ENCODE results near the gene LGALS7.

The LGALS7 gene

GRCh38 chr19:38744874-38745273, 28.4 kb downstream of the LGALS7 start:
- in situ Hi-C loops (cut with HindIII; ENCODE audit: low pct_ligation_motif_present, low pct_unique_long_range_greater_than_20kb, low sequenced_read_pairs) = no loop called here
- DNase-seq = no peak

- DNase-seq = no peak
- in situ Hi-C loops (cut with HindIII; ENCODE audit: low pct_ligation_motif_present, low pct_unique_long_range_greater_than_20kb, low sequenced_read_pairs) = no loop called here
Measured at GRCh38 chr19:38744298-38744681, 29.0 kb downstream of the LGALS7 start, which contains the start of gene CAPN12. Gene CAPN12 (minus strand): TSS chr19:38744474. CDS start chr19:38744165, 309 bp downstream.

GRCh38 chr19:38743394-38744297, 29.7 kb downstream of the LGALS7 start:
- DNase-seq = no peak
- in situ Hi-C loops (cut with HindIII; ENCODE audit: low pct_ligation_motif_present, low pct_unique_long_range_greater_than_20kb, low sequenced_read_pairs) = no loop called here

- in situ Hi-C loops (cut with HindIII; ENCODE audit: low pct_ligation_motif_present, low pct_unique_long_range_greater_than_20kb, low sequenced_read_pairs) = no loop called here
Measured at GRCh38 chr19:38742906-38743305, 30.4 kb downstream of the LGALS7 start.

GRCh38 chr19:38742296-38742695, 31.0 kb downstream of the LGALS7 start:
- no peak for DNase-seq
- in situ Hi-C loops (cut with HindIII; ENCODE audit: low pct_ligation_motif_present, low pct_unique_long_range_greater_than_20kb, low sequenced_read_pairs) = no loop called here

More at GRCh38 chr19:38742906-38743305, 30.4 kb downstream of the LGALS7 start:
- no peak for DNase-seq

GRCh38 chr19:38741670-38742069, 31.6 kb downstream of the LGALS7 start:
- DNase-seq = no peak

GRCh38 chr19:38740932-38741331, 32.4 kb downstream of the LGALS7 start:
- in situ Hi-C loops (cut with HindIII; ENCODE audit: low pct_ligation_motif_present, low pct_unique_long_range_greater_than_20kb, low sequenced_read_pairs) = no loop called here

More at GRCh38 chr19:38741670-38742069, 31.6 kb downstream of the LGALS7 start:
- in situ Hi-C loops (cut with HindIII; ENCODE audit: low pct_ligation_motif_present, low pct_unique_long_range_greater_than_20kb, low sequenced_read_pairs) = no loop called here

GRCh38 chr19:38740257-38740592, 33.1 kb downstream of the LGALS7 start:
- in situ Hi-C loops (cut with HindIII; ENCODE audit: low pct_ligation_motif_present, low pct_unique_long_range_greater_than_20kb, low sequenced_read_pairs) = no loop called here

More at GRCh38 chr19:38740932-38741331, 32.4 kb downstream of the LGALS7 start:
- DNase-seq = no peak

GRCh38 chr19:38739440-38740256, 33.7 kb downstream of the LGALS7 start:
- no peak for DNase-seq
- in situ Hi-C loops (cut with HindIII; ENCODE audit: low pct_ligation_motif_present, low pct_unique_long_range_greater_than_20kb, low sequenced_read_pairs) = no loop called here

More at GRCh38 chr19:38740257-38740592, 33.1 kb downstream of the LGALS7 start:
- DNase-seq = no peak

GRCh38 chr19:38737921-38738737, 35.2 kb downstream of the LGALS7 start:
- in situ Hi-C loops (cut with HindIII; ENCODE audit: low pct_ligation_motif_present, low pct_unique_long_range_greater_than_20kb, low sequenced_read_pairs) = no loop called here

GRCh38 chr19:38737281-38737865, 35.9 kb downstream of the LGALS7 start:
- in situ Hi-C loops (cut with HindIII; ENCODE audit: low pct_ligation_motif_present, low pct_unique_long_range_greater_than_20kb, low sequenced_read_pairs) = no loop called here
- no peak for DNase-seq

More at GRCh38 chr19:38737921-38738737, 35.2 kb downstream of the LGALS7 start:
- no peak for DNase-seq

GRCh38 chr19:38736413-38737280, 36.7 kb downstream of the LGALS7 start:
- in situ Hi-C loops (cut with HindIII; ENCODE audit: low pct_ligation_motif_present, low pct_unique_long_range_greater_than_20kb, low sequenced_read_pairs) = no loop called here
- DNase-seq = peak; percentile 52

GRCh38 chr19:38736036-38736412, 37.3 kb downstream of the LGALS7 start:
- peak; percentile 47 for DNase-seq
- in situ Hi-C loops (cut with HindIII; ENCODE audit: low pct_ligation_motif_present, low pct_unique_long_range_greater_than_20kb, low sequenced_read_pairs) = no loop called here

GRCh38 chr19:38735257-38735686, 38.0 kb downstream of the LGALS7 start:
- in situ Hi-C loops (cut with HindIII; ENCODE audit: low pct_ligation_motif_present, low pct_unique_long_range_greater_than_20kb, low sequenced_read_pairs) = no loop called here
- DNase-seq = no peak

- in situ Hi-C loops (cut with HindIII; ENCODE audit: low pct_ligation_motif_present, low pct_unique_long_range_greater_than_20kb, low sequenced_read_pairs) = no loop called here
- no peak for DNase-seq
Measured at GRCh38 chr19:38734426-38735256, 38.7 kb downstream of the LGALS7 start.

GRCh38 chr19:38734176-38734425, 39.2 kb downstream of the LGALS7 start:
- in situ Hi-C loops (cut with HindIII; ENCODE audit: low pct_ligation_motif_present, low pct_unique_long_range_greater_than_20kb, low sequenced_read_pairs) = no loop called here

More at GRCh38 chr19:38734176-38734425, 39.2 kb downstream of the LGALS7 start:
- no peak for DNase-seq
